Measurements from ENCODE around the gene ZNF335.

ZNF335 gene

DNA sequence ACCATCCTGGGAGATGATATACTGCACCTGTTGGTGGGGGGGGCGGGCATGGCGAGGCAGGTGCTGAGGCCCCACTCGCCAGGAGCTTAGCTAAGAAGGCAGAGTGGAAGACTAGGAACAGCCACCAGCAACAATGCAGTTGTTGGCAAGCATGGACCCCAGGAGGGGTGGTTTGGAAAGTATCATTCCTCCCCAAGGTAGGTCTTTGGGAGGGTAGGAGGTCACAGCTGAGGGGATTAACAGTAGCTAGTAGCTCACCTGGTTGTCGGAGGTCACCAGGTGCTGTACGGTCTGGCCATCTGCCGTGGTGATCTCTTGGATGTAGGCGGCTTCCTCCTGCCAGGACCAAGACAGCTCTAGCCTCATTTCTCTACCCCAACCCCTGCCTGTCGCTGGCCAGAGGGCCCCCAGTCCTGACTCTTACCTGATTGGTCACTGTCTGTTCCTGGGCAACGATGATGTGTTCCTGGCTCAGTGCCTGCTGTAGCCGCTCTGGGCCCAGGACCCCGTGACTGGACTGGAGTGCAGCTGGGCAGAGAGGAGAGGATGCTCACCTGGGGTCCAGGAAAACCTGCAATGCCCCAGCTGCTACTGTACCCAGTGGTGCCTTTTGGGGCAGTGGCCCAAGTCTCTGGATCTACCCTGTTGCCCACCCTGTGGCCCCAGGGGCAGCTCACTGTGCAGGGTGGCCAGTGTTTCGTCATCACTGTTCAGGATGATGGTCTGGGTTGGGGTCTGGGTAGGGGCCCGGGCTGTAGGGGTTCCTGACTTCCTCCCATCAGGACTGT is 22.3 kb downstream of the ZNF335 start:
- DNase-seq = no peak

DNA sequence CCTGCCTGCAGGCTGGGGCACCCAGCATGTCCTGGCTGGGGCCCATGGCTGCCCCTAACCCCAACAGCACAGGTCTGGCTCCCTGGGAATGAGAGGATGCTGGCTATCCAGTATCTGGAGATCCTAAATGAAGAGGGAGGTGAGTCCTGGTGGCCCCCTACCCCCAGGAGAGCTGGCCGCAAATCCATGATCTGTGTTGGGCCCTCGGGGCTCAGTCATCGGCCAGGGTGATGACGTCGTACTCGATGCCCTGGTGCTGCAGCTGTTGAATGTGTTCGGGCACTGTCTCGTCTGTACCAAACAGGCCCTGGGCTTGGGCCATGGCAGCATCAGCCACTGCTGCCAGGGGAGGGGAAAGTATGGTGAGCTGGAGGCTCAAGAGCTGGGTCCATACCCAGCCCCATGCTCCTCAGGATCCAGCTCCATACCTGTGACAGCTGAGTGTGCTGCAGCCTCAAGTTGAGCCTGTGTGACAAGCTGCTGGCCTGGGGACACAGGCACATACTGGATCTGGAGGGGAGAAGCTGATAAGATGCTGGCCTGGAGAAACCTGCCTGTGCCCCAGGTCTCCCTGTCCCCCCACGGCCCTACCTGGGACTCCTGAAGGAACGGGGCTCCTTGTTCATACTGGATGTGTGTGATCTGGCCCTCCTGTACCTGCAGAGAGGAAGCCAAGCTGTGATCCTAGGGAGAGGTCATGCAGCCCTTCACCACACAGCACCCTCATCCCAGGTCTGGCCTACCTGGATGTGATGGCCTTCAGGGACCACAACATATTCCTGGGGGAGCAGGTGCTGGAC is 23.1 kb downstream of the ZNF335 start:
- DNase-seq = no peak

DNA sequence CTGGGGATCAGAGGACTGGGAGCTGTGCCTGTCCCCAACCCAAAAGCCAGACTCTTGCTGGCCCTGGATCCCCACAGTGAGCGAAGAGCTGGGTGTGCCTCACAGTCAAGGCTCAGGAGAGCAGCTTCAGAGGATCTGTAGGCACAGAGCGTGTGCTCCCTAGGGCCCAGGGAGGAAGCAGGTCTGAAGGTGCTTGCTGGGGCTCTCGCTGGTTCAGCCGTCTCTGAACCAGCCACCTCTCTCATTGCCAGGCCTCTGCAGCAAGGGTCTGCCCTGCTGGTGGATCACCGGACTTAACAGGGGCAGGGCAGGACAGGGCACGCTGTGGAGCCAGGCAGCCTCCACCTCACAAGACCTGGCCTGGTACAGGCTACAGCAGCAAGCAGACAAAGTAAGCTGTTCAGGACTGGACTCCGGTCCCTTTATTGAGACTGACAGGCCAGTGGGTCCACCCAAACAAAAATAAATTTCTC is 23.7 kb downstream of the ZNF335 start:
- DNase-seq = no peak

DNA sequence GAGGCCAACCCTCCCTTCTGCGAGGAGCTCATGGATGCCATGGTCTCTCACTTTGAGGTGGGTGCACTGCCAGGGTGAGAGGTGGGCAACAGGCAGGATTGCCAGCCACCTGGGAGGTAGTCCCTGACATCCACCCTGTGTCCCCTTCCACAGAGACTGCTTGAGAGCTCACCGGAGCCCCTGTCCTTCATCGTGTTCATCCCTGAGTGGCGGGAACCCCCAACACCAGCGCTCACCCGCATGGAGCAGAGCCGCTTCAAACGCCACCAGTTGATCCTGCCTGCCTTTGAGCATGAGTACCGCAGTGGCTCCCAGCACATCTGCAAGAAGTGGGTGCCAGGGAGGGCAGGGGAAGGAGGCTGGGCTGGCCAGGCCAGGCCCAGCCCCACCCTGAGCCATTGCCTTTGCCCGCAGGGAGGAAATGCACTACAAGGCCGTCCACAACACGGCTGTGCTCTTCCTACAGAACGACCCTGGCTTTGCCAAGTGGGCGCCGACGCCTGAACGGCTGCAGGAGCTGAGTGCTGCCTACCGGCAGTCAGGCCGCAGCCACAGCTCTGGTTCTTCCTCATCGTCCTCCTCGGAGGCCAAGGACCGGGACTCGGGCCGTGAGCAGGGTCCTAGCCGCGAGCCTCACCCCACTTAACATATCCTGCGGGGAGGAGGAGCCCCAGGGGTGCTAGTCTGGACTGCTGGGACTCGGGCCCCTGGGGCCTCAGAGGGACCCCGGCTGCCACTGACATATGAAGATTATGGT is 24.7 kb downstream of the ZNF335 start:
- DNase-seq = no peak

DNA sequence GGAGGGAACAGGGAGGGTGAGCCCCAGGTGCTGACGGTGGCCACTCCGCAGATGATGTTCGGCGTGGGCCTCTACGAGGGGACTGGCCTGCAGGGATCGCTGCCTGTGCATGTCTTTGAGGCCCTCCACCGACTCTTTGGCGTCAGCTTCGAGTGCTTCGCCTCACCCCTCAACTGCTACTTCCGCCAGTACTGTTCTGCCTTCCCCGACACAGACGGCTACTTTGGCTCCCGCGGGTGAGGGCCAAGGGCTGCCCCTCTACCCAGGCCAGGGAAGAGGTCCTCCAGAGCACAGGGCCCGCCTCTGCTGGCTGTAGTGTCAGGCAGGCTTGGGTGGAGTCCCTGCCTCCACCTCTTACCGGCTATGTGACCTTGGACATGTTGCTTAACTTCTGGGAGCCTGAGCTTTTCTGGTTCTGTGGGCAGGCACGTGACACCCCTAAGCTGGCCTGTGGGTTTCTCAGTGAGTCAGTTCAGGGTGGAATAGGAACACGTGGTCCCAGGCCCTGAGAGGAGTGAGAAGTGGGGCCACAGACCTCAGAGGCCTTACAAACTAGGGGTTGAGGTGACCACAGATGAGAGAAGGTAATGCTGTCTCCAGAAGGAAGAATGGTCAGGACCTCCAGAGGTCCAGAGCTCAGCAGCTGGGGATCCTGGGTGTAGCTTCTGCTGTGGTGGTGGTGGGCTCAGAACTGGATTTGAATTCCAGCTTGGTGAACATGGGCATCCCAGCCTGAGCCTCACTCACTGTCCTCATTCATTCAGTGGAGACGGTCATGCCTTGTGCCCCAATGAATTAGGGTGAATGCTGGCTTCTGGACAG is 25.6 kb downstream of the ZNF335 start:
- DNase-seq = no peak

DNA sequence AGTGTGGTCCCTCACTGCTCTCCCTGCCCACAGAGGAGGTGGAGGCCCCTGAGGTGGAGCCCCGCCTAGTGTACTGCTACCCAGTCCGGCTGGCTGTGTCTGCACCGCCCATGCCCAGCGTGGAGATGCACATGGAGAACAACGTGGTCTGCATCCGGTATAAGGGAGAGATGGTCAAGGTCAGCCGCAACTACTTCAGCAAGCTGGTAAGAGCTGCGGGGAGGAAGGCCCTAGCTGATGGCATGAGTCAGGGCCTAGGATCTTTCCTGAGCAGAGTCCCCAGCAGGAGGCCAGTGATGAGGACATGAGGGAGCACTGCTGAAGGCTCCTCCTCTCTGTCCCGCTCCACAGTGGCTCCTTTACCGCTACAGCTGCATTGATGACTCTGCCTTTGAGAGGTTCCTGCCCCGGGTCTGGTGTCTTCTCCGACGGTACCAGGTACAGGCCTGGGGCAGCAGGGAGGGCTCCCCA is 26.3 kb downstream of the ZNF335 start:
- no peak for DNase-seq

DNA sequence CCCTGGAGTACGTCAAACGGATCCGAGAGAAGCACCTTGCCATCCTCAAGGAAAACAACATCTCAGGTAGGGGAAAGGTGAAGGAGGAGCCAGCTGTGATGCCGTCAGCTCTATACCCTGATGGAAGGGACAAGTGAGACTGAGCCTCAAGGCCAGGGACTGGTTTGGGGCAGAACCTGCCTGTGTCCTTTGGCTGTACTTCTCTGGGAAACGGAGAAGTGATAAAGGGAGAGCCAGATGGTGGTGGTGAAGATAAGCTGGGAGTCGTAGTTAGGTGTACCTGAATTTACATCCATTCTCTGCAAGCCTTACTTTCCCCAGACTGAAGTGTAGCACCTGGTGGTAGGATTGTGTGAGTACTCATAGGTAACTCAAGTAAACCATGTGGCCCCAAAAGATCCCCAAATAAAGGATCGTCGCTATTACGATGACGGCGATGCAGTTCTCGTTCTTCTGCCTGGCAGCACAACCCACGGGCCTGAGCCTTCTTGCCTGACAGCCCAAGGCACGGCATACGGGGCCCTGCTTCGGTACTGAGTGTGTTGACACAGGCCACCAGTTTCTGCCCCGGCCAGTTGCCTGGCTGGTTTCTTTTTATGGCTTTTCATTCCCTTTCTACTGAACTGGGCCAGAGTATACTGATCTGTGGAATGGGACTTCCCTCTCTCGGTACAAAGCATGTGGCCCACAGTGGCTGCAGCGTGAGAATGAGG is 26.9 kb downstream of the ZNF335 start:
- DNase-seq = no peak

DNA sequence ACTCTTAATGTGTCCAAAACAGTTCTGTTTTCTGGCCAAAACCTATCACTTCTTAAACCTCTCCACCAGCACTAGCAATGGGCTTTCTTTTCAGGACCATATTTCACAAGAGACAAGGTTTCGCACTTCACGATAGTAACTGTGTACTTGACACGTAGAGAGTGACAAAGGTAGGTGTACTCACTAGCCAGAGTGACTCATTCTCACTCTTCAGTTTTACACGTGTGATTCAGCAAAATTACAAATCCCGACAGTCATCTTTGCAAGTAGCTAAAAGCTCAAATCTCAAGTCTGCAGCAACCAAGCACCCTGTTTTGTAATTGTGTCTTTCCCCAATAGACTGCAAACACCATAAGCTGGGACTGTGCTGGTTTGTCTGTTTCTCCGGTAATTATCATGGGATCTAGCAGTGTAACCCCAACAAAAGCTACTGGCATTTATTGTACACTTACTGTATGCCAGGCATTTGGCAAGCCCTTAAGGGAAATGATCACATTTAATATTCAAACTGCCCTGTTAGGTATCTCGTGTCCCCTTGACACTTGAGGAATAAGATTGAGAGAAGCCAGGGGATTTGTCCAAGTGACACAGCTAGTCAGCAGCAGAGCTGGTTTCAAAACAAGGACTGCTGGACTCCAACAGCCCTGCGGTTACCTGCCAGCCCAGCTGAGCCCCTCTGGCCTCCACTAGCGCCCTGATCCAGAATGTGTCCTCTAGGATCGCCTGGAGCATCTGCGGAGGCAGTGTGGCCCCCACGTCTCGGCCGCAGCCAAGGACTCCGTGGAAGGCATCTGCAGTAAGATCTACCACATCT is 27.6 kb downstream of the ZNF335 start:
- DNase-seq = no peak

DNA sequence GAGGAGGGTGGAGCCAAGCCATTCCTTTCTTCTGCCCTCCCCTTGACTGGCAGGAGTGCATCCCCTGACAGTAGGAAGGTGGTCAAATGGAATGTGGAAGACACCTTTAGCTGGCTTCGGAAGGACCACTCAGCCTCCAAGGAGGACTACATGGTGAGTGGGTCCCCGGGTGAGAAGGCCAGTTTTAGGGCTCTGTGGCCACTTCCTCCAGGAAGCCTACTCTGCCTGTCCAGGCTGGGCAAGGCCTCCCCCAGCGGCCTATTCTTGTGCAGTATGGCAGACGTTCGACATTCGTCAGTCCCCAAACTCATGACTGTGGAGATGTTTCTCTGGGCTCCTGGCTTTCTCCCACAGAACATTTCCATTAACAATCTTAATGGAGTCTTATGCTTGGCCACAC is 28.4 kb downstream of the ZNF335 start:
- DNase-seq = no peak

DNA sequence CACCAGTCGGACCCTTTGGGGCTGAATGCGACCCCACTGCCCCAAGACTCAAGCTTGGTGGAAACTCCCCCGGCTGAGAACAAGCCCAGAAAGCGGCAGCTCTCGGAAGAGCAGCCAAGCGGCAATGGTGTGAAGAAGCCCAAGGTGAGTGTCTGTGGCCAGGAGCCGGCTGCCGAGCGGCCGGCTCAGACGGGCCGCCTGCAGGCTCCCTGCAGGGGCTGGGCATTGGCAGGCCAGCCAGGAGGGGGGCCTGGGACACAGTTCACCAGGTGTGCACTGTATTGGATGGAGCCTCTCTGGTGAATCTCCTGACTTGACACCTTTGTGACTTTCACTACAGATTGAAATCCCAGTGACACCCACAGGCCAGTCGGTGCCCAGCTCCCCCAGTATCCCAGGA is 31.5 kb downstream of the ZNF335 start:
- no peak for DNase-seq

DNA sequence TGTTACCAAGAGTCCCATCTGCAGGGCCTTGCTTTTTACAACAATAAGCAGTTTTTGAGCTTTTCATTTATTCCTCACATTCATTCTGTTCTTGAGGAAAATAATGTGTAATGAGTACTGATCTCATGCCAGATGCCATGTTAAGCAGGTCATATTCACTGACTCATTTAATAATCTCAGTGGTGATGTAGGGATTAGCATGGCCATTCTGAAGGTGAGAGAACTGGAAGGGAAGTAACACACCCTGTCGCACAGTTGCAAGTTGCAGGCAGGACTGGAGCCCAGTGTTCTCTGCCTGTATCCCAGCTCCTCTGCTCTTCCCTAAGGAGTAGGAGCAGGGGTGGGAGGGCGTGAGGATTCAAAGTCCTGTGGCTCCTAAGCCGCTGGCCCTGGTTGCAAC is 31.9 kb downstream of the ZNF335 start:
- DNase-seq = no peak

DNA sequence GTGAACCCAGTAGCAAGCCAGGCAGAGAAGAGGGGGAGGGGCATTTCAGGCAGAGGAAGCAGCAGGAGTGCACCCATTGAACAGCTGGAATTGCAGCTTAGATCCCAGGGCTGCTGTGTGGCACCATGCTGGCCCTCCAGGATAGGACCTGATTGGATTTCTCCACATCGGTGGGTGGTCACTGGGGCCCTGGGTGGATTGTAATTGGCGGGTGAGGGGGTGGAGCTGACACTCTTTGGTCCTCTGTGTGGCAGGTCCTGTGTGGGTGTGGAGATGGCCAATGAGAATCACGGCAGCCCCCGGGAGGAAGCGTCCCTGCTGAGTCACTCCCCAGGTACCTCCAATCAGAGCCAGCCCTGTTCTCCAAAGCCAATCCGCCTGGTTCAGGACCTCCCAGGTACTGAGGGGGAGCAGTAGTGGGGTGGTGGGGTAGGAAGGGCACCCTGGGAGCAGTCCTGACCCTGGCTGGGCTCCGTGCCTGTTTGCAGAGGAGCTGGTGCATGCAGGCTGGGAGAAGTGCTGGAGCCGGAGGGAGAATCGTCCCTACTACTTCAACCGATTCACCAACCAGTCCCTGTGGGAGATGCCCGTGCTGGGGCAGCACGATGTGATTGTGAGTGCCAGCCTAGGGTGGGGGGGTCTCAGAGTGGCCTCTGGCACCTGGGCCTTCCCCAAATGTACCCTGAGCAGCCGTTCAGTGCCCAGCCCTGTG is 33.1 kb downstream of the ZNF335 start:
- DNase-seq = no peak

DNA sequence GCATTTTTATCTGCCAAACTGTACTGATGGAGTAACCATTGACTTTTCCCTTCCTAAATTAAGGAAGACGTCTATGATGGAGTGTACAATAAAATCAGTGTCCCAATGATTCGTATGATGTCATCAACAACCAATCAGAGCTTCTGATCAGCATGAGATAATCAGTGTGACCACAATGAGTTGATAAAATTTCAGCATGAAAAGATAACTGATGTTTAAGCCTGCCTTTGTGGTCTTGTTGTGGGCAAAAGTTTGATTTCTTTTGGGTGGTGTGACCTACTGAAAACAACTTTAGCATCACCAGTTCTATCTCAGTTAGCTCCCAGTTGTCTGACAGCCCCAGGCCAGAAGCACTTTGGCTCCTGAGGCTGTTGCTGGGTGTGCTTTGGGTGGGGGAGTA is 34.2 kb downstream of the ZNF335 start:
- DNase-seq = no peak

DNA sequence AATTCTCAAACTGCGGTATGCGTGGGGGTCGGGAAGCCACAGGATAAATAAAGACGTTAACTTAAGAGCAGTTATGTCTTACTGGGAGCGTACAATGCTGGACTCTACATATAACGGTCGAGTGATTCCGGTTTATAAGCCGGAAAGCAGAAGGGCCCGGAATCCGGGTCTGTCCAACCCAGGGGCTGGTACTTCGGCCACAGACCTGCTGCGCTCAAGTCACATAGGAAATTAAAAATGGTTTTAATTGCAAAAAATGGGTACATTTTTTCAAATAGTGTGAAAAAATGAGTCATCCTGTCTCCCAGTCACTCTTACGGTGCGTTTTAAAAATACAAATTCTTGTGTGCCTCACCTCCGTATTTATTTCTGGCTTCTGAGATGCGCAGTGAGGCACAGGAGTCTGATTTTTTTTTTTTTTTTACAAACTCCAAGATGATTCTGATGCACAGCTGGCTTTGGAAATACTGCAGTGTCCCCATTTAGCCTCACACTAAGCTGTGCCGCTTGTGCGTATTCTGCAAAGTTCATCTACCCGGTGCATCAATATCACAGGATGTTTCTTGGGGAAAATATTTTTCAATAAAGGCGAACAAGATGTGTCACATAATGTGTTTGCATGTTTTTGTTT is 36.5 kb downstream of the ZNF335 start:
- DNase-seq = no peak

DNA sequence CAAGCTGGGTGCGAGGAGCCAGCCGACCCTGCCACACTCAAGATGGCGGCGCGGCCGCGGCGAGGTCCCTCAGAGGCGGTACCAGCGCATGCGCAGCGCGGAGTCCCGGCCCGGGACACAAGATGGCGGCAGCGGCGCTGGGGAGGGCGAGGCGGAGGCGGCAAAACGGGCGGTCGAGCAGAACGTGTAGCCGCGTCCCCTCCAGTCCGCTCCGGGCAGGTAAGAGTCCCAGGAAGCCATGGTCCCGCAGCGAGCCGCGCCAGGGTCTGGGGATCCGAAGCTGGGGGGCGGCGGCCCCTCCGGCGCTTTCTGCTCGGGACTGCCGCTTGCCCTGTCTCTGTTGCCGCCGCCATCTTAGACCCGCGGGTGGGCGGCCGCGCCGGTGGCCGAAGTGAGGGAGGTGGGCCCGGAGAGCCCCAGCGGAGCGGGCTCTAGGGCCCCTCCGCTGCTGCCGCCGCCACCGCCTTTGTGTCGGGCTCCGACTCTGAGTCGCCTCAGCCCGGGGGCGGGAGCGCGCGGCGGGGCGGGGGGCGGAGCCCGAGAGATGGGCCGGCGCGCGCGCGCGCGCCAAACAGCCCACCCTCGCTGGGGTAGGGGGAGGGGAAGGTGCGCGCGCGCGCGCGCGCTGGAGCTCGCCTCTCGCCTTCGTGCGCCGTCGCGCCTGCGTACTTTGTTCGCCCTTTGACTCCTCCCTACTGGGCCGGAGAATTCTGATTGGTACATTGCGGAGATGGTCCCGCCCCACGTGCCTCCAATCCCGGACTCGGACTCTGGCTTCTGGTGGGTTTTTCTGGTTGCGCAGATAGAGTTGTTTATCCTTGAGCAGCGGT is 37.2 kb downstream of the ZNF335 start, which contains the start of gene PCIF1:
Gene PCIF1 (plus strand): TSS at position 98 of the 830 bp plus-strand sequence. CDS start 4,317 bp downstream, outside the sequence.
- peak; percentile 92 for DNase-seq

DNA sequence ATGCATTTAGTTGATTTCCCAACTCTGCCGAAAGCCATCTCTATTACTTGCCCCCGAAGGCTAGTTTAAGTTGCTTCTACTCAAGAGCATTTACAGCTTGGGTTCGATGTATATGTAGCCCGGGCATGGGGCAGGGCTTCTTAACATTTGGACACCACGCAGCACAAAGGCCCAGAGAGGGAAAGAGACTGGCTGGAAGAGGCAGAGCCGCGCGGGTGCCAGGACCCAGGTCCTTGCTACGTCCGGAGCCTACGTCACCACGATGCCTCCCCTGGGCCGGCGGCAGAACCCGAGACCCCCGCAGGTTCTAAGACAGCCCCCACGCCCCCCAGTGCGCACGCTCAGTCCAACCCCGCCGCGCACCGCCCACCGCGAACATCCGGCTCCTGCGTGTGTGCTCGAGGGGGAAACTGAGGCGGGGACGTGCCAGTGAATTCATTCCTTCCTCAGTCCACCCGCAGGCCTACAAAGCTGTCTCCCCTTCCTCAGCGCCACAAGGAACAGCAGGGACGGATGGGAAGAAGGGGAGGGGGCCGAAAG is 37.9 kb downstream of the ZNF335 start:
- peak; percentile 62 for DNase-seq

DNA sequence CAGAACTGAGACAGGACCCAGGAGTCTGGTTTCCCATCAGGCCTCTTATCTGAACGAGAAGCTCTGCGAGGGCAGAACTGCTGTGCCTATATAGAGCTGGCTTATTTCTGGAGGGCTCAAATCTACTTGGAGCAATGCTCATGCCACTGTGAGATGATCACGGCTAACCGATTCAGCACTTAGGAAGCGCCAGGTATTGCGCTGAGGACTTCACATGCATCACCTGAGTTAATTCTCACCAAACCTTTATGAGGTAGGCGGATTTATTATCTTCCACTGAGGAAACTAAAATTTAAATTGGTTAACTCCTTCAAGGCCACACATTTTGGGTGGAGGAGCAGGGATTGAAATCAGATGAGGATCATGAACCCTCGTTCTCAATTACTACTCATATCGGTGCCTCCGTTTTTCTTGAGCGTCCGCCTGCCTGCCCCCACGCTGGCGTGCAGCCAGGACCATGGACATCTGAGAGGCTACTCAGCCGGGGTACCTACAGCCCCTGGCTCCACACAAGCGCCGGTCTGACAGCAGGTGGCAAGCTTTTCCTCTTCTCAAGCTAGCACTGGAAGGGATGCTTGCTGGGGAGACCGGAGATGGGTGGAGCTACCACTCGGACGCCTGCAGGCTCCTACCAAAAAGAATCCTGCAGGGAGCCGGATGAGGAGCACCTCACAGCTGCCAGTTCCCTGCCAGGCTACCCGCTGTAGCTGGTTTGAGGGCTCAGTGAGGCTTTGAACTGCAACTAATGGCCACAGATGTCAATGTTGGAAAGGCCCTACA is 38.5 kb downstream of the ZNF335 start:
- peak; percentile 64 for DNase-seq

All from NCI-H1694 treated with DMSO at 0.1 percent for 48 hours (cell line).